Fibroblast of villous mesenchyme (primary cell): ENCODE measurements around the gene MYCN. TPM values are rescaled to one million over a fixed set of nuclear protein-coding genes. Genes with fewer than 3 reads are reported as not detected.
"Not testable (repeated sequence)": the region's sequence is repeated elsewhere in the genome, so short reads cannot be mapped to it uniquely, and the experiment has no call there.

Source experiments
- DNase-seq: peaks from one replicate; pipeline ENCODE4 v3.0.0-alpha.2; 2010; ENCODE audit warnings: low read depth
- H3K4me3 ChIP-seq: 2 replicates; pipeline ENCODE4 v1.5.1; 2011; ENCODE audit warnings: low read depth, mild to moderate bottlenecking, low read length
- CTCF ChIP-seq: IDR thresholded peaks from 2 replicates; pipeline ENCODE4 v1.5.1; 2012; ENCODE audit warnings: low read depth, mild to moderate bottlenecking, low read length; ENCODE audit not compliant: insufficient read depth
- total RNA-seq: library from RNA; depleted of rRNA; stranded (reverse); fragments of >200 nt; gene quantifications from 2 replicates; pipeline ENCODE4 v1.2.3, GENCODE V29; 2012

The MYCN gene
- total RNA-seq, 1 donor, result under 0.01 TPM

DNA sequence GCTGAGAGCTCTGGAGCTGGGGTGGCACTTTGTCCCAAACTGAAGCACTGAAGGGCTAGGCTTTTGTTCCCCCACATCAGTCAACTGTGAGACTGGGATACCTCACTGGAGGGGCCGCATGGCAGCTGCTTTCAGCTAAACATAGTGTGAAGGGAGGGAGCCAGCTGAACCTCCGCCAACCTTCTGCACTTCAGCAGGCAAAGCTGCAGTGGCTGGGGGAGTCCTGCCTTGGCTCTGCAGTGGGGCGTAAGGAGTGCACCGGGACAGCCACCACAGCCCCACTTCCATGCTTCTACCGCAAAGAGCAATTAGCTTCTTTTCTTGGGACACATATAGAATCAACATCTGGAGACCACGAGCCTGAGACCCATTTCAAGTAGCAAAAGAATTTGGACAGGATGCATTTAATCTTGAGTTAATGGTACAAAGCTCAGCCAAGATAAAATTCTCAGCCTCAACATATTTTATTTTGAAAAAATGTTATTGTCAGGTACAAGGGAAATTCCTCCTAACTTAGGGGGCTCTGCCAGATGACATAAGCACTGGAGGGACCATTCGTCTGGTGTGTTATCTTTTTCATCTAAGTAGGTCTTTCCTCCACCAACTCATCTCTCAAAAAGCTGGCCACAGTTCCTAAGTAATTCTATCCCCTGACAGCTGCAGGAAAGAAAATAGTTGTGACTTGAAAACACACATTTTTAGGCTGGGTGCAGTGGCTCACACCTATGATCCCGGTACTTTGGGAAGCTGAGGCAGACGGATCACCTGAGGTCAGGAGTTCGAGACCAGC, 25.6 kb upstream of the MYCN start:
- no peak overlapping the region for H3K4me3 ChIP-seq
- DNase-seq, result no peak
- no peak for TF ChIP-seq CTCF

GRCh38 chr2:15915546-15915945, 24.8 kb upstream of the MYCN start:
- not testable (repeated sequence) for DNase-seq, H3K4me3 ChIP-seq

DNA sequence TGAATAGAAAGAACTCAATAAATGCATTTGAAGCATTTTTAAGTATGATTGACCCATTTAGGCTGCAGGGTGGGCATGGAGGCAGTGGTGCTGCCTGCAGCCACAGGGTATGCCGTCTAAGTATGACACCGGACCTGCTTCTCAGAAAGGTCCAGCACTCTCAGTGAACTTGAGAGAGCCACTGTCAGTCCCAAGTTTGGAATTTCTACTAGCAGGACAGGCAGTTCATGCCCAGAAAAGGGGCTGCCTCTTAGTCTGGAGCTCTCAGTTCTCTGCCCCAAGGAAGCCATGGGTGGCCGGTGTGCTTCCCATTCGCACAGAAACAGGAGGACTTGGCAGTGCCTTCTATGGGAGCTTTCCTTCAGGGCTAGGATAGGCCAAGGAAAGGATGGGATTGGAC, 24.0 kb upstream of the MYCN start:
- H3K4me3 ChIP-seq, result no peak overlapping the region
- no peak for DNase-seq
- no peak for TF ChIP-seq CTCF

GRCh38 chr2:15918761-15919356, 21.5 kb upstream of the MYCN start:
- H3K4me3 ChIP-seq, result no peak overlapping the region
- TF ChIP-seq CTCF, result no peak

DNA sequence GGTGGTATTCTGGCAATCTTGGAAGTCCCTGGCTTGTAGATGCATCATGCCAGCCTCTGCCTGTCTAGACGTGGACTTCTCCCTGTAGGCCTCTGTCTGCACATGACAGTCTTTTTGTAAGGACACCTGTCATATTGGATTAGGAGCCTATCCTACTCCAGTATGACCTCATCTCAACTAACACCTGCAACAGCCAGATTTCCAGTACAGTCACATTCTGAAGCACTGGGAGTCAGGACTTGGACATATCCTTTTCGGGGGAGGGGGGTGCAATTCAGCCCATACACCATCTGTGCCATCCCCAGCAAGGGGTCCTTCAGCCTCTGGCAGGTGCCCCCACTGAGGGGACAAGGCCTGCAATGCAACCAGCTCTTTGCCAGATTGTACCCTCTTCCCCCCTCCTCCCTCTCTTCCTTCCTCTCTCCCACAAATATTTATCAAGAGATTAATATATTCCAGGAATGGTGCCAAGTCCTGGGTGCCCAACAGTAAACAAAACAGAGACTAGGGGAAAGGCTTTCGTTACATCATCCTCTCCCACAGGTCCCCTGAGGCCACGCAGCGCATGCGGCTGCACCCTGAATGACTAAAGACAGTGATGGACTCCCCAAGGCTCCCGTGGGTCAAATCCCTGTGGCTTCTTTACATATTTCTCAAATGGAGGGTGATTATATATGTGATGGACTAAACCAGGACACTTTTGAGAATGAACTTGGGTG, 20.5 kb upstream of the MYCN start:
- no peak for DNase-seq
- H3K4me3 ChIP-seq, result no peak overlapping the region
- no peak for TF ChIP-seq CTCF

More at GRCh38 chr2:15918761-15919356, 21.5 kb upstream of the MYCN start:
- no peak for DNase-seq

DNA sequence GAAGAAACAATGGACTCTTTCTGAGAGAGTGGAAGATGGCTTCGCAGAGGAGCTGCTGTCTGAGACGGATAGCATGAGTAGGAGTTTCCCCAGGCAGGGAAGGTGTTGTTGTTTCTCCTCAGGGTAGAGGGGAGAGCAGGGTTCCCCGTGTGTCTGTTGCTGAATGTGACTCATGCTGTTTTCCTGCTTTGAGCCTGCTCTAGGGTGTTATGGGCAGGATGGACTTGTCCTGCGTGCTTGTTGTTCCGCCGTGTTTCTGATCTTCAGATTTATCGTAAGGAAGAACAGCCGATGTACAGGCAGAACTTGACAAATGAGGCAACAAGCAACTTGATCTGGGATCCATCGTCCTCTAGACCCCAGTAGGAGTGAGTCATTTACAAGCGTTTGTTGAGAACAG, 19.7 kb upstream of the MYCN start:
- no peak for DNase-seq
- TF ChIP-seq CTCF, result no peak
- no peak overlapping the region for H3K4me3 ChIP-seq

- TF ChIP-seq CTCF, result no peak
- DNase-seq, result no peak
- H3K4me3 ChIP-seq, result no peak overlapping the region
These were observed 16.8 kb upstream of the MYCN start for GRCh38 chr2:15923597-15923996.
